A549 (cell line): ENCODE measurements around the gene CCS. TPM values are rescaled to one million over a fixed set of nuclear protein-coding genes. Genes with fewer than 3 reads are reported as not detected.

Experiments
- BHLHE40 ChIP-seq: IDR thresholded peaks from 2 replicates; pipeline ENCODE4 v1.6.1; 2012; ENCODE audit warnings: low read depth, low read length, inconsistent platforms
- CEBPB ChIP-seq, 2 experiments: fragments of >200 bp in 1 of 2; sonication (Bioruptor Twin) in 1 of 2; formaldehyde crosslinking in 1 of 2; IDR thresholded peaks; 2 replicates each; pipeline ENCODE4 v1.6.1; 2012 to 2016
- CHD2 ChIP-seq: fragments of 150-350 bp; IDR thresholded peaks from 2 replicates; pipeline ENCODE4 v1.6.1; 2014; ENCODE audit warnings: low read length; ENCODE audit not compliant: partially characterized antibody
- CTCF ChIP-seq: fragments of >200 bp; sonication (Bioruptor Twin); formaldehyde crosslinking; IDR thresholded peaks from 3 replicates; pipeline ENCODE4 v1.5.1; 2016
- E2F6 ChIP-seq: IDR thresholded peaks from 2 replicates; pipeline ENCODE4 v1.6.1; 2012; ENCODE audit warnings: low read depth, borderline replicate concordance
- EHF ChIP-seq: fragments of 250-450 bp; sonication (Bioruptor Pico); IDR thresholded peaks from 2 replicates; pipeline ENCODE4 v1.5.0; 2020; ENCODE audit warnings: mild to moderate bottlenecking
- EP300 ChIP-seq, 2 experiments: fragments of >200 bp; sonication (Bioruptor Twin); formaldehyde crosslinking; IDR thresholded peaks; 2 replicates in 1 of 2; 3 replicates in 1 of 2; pipeline ENCODE4 v1.6.1; 2016 to 2017
- ESRRA ChIP-seq: fragments of 150-350 bp; IDR thresholded peaks from 2 replicates; pipeline ENCODE4 v1.6.1; 2014; ENCODE audit warnings: mild to moderate bottlenecking, low read length, borderline replicate concordance
- HEYL ChIP-seq: fragments of 250-450 bp; sonication (Bioruptor Pico); IDR thresholded peaks from 2 replicates; pipeline ENCODE4 v1.8.0; 2021; ENCODE audit warnings: mild to moderate bottlenecking, moderate library complexity
- HOXA7 ChIP-seq: fragments of 250-450 bp; sonication (Bioruptor Pico); IDR thresholded peaks from 2 replicates; pipeline ENCODE4 v1.5.0; 2020; ENCODE audit warnings: mild to moderate bottlenecking, moderate library complexity
- HOXB5 ChIP-seq: fragments of 250-450 bp; sonication (Bioruptor Pico); IDR thresholded peaks from 2 replicates; pipeline ENCODE4 v1.5.0; 2020; ENCODE audit warnings: mild to moderate bottlenecking, moderate library complexity
- JUN ChIP-seq, 2 experiments: fragments of >200 bp; sonication (Bioruptor Twin); formaldehyde crosslinking; IDR thresholded peaks; 2 replicates in 1 of 2; 3 replicates in 1 of 2; pipeline ENCODE4 v1.6.1; 2016 to 2017
- JUNB ChIP-seq: fragments of >200 bp; sonication (Bioruptor Twin); formaldehyde crosslinking; IDR thresholded peaks from 2 replicates; pipeline ENCODE4 v1.6.1; 2016
- MAFK ChIP-seq: fragments of 450-650 bp; IDR thresholded peaks from 2 replicates; pipeline ENCODE4 v1.6.1; 2014; ENCODE audit not compliant: partially characterized antibody
- MYC ChIP-seq: IDR thresholded peaks from 2 replicates; pipeline ENCODE4 v1.6.1; 2012; ENCODE audit warnings: mild to moderate bottlenecking, inconsistent platforms, low read length, improper control_type of control experiment, borderline replicate concordance
- NPAS2 ChIP-seq: fragments of 250-450 bp; sonication (Bioruptor Pico); IDR thresholded peaks from 2 replicates; pipeline ENCODE4 v1.8.0; 2022; ENCODE audit warnings: mild to moderate bottlenecking, moderate library complexity, borderline replicate concordance
- NR3C1 ChIP-seq: fragments of >200 bp; sonication (Bioruptor Twin); formaldehyde crosslinking; IDR thresholded peaks from 3 replicates; pipeline ENCODE4 v1.6.1; 2017
- POLR2A ChIP-seq: IDR thresholded peaks from 2 replicates; pipeline ENCODE4 v1.6.1; 2012; ENCODE audit warnings: mild to moderate bottlenecking, low read length
- POLR2AphosphoS2 ChIP-seq: conservative IDR thresholded peaks from 2 replicates; pipeline ENCODE4 v1.6.1; 2012; ENCODE audit warnings: low read length, improper control_type of control experiment, inconsistent platforms
- RAD21 ChIP-seq, 2 experiments: fragments of >200 bp in 1 of 2; sonication (Bioruptor Twin) in 1 of 2; formaldehyde crosslinking in 1 of 2; IDR thresholded peaks in 1 of 2; conservative IDR thresholded peaks in 1 of 2; 2 replicates in 1 of 2; 3 replicates in 1 of 2; pipeline ENCODE4 v1.6.1; 2012 to 2018; ENCODE audit warnings: inconsistent platforms in 1 of 2
- RFX5 ChIP-seq: fragments of 450-650 bp; IDR thresholded peaks from 2 replicates; pipeline ENCODE4 v1.7.1; 2014; ENCODE audit warnings: antibody characterized with exemption, mild to moderate bottlenecking, moderate library complexity
- SMC3 ChIP-seq: fragments of >200 bp; sonication (Bioruptor Twin); formaldehyde crosslinking; IDR thresholded peaks from 3 replicates; pipeline ENCODE4 v1.6.1; 2018; ENCODE audit warnings: inconsistent platforms
- ZFP36 ChIP-seq: fragments of 450-650 bp; IDR thresholded peaks from 2 replicates; pipeline ENCODE4 v1.6.1; 2014; ENCODE audit warnings: borderline replicate concordance; ENCODE audit not compliant: partially characterized antibody
- ZNF302 ChIP-seq: fragments of 250-450 bp; sonication (Bioruptor Pico); IDR thresholded peaks from 2 replicates; pipeline ENCODE4 v1.9.0; 2021; ENCODE audit warnings: inconsistent platforms, mild to moderate bottlenecking, moderate library complexity
- ZSCAN20 ChIP-seq: fragments of 250-450 bp; sonication (Bioruptor Pico); IDR thresholded peaks from 2 replicates; pipeline ENCODE4 v1.8.0; 2022; ENCODE audit warnings: mild to moderate bottlenecking, moderate library complexity
- polyA plus RNA-seq, 4 experiments: library from polyadenylated mRNA; depleted of rRNA in 3 of 4; stranded (reverse); fragments of >200 nt; fragmentation: RNase III in 1 of 4; extraction: RNeasy Plus Mini Kit Qiagen cat#74134 plus additional on column Dnase treatment in 1 of 4; gene quantifications; 2 replicates in 3 of 4; 3 replicates in 1 of 4; pipeline ENCODE4 v1.2.3, GENCODE V29; 2011 to 2017
- TF ChIP-seq, protein P1 (sequence below): fragments of 450-650 bp; IDR thresholded peaks from 2 replicates; pipeline ENCODE4 v1.6.1; 2014; ENCODE audit warnings: antibody characterized with exemption
- TF ChIP-seq, protein P2 (sequence below): fragments of 150-350 bp; IDR thresholded peaks from 2 replicates; pipeline ENCODE4 v1.6.1; 2014; ENCODE audit warnings: low read depth, mild to moderate bottlenecking, low read length

Gene CCS
- polyA plus RNA-seq, 2 of the 4 experiments (the other 2 are of a cell fraction), result 18.3 to 46.5 TPM

DNA sequence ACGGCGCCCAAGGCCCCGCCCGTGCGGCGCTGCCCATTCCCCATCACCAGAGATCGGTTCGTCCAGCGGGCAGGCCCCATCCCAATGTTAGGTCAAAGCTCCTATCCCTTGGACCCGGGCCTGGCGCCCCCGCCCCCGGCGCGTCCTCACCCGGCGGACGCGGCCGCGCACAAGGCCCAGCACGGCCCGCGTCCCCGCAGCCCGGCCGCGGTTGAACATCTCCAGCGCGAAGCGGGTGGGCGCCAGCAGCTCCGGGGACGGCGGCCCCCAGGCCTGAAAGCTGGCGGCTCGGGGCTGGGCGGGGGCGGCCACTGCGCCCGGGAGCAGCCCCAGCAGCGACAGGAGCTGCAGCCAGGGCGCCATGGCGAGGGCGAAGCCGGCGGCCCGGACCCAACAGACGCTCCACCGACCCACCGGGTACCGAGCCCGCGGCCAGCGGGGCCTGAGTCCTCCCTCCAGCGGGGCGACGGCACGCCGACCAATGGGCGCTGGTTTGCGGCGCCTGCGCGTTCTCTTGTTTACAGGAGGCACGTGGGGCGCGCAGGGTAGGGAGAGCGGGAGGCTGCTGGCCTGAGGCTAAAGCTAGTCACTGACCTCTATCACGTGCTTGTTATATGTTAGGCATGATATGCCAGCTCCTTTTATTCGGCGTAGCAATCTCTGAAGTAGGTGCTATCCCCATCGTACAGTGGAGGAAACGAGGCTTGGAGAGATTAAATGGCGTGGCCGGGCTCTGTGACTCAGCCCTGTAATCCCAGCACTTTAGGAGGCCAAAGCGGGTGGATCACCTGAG is 24.7 kb upstream of the CCS start, which contains the start of gene CTSF (continued):
- TF ChIP-seq E2F6 (peak; percentile 99), ZSCAN20 (CRISPR knock-in tag) (no peak), MAFK (no peak), HEYL (no peak), RAD21 (conservative IDR thresholded peaks at IDR 0.05 in 1 of 2, IDR thresholded peaks at IDR 0.05 in 1 of 2) (no peak), JUNB (no peak), CTCF (no peak), EHF (CRISPR knock-in tag) (peak; percentile 36; the same call in 1 of the 2 replicates), BHLHE40 (peak; percentile 63; the same call in 1 of the 2 replicates), POLR2AphosphoS2 (no peak), HOXA7 (CRISPR knock-in tag) (no peak), ZFP36 (no peak), NPAS2 (CRISPR knock-in tag) (no peak), ZNF302 (CRISPR knock-in tag) (0 out of 2 replicates have a peak, but pooled peaks have one; percentile 62), NR3C1 (no peak), SMC3 (no peak), JUN (IDR thresholded peaks at IDR 0.05) (no peak), RFX5 (no peak), MYC (no peak; the same call in 1 of the 2 replicates), POLR2A (peak; percentile 53), CEBPB (IDR thresholded peaks at IDR 0.05) (no peak), HOXB5 (CRISPR knock-in tag) (peak; percentile 78), EP300 (IDR thresholded peaks at IDR 0.05) (no peak), ESRRA (no peak), CHD2 (no peak)
- TF ChIP-seq, protein P1, sequence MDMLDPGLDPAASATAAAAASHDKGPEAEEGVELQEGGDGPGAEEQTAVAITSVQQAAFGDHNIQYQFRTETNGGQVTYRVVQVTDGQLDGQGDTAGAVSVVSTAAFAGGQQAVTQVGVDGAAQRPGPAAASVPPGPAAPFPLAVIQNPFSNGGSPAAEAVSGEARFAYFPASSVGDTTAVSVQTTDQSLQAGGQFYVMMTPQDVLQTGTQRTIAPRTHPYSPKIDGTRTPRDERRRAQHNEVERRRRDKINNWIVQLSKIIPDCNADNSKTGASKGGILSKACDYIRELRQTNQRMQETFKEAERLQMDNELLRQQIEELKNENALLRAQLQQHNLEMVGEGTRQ, result peak; percentile 92
- TF ChIP-seq, protein P2, sequence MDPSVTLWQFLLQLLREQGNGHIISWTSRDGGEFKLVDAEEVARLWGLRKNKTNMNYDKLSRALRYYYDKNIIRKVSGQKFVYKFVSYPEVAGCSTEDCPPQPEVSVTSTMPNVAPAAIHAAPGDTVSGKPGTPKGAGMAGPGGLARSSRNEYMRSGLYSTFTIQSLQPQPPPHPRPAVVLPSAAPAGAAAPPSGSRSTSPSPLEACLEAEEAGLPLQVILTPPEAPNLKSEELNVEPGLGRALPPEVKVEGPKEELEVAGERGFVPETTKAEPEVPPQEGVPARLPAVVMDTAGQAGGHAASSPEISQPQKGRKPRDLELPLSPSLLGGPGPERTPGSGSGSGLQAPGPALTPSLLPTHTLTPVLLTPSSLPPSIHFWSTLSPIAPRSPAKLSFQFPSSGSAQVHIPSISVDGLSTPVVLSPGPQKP, result no peak
